NCI-H2029 (cell line): Measurements from ENCODE around the gene BTLA.
"Not testable (repeated sequence)": the region's sequence is repeated elsewhere in the genome, so short reads cannot be mapped to it uniquely, and the experiment has no call there.

Source experiments
- DNase-seq: peaks from one replicate; lab custom pipeline; 2025; lab: John Stamatoyannopoulos, UW

The BTLA gene

DNA sequence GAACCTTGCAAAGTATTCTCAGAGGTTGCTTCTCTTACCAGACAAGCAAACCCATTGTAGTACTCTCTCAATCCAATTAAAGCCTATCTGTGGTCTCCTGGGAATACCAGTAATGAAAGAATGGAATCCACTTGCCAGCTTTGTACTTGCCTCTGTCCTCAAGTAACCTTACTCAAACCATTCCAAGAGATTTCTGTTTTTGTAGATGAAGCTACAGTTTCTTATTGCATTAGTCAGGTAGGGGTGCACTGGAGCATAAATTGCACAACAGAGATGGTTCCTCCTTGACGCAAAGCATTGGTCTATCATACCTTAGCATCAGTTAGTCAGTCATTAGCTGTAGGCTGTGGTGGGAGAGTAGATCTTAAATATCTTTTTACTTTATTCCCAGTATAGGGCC is 52.9 kb downstream of the BTLA start:
- DNase-seq, result no peak

DNA sequence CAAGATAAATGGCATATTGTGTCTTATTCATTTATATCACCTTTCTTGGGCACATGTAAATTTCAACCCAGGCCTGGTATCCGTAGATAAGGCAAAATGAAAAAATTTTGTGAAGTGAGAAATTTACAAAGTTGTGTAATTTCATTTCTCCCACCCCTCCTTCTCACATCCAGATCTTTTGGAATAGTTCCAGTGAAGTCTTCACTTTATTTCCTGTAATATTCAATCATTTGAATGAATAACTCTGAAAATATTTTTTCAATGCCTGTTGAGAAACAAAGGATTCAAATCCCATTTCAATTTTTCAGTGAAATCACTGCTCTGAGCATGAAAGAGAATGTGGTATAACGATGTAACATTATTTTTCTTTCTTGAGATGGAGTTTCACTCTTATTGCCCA is 53.4 kb downstream of the BTLA start:
- DNase-seq, result no peak

DNA sequence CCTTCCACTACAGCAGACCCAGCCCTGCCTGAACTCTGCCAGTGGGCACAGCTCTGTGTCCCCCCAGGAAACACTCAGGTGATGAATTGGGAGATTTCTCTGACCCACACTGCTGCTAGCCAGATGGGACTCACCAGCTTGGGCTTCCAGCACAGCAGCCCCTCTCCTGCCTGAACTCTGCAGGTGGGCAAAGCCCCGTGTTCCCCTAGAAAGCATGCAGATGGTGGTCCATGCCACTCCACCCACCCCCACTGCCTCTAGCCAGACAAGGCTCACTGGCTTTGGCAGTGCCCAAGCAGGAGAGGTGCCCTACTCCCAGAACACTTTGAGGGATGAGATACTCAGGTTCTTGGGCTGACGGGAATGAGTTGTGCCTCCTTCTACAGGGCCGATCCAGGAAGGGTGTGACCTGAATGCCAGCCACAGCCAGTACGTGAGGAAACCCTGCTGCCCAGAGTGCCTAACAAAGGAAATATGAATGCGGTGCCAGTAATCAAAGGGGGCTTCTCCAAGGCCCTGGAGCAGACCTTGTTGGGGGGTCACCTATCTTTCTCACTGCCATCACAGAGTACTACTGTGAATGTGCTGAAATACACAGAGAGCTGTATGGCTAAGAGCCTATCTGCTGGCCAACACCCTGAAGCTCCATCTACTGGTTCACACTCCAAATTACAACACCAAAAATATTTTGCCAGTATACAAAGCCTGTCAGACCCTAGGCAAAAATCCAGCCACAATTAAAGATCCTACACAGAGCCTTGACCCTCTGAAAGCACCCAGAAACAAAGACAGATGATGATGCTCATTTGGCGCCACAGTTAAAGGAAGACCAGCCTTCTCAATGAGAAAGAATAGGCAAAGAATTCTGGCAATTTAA is 61.9 kb downstream of the BTLA start:
- DNase-seq, result no peak

DNA sequence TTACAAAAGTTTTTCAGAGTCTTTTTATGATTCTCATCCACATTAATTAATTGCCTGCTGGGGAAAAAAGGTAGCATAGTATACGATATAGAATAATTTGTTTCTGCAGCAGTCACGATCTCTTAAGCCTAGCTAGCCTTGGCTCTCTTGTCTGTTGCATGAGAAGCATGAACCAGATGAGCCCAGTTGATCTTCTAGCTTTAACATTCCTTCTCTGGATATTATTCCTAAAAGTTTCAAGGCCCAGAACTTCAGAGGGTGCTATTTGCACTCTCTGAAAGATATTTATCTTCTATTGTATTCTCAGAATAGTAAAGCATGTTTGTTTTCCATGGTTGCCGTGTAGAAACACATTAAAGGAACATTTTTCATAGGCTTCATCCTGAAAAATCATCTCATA is 69.3 kb downstream of the BTLA start:
- no peak for DNase-seq

DNA sequence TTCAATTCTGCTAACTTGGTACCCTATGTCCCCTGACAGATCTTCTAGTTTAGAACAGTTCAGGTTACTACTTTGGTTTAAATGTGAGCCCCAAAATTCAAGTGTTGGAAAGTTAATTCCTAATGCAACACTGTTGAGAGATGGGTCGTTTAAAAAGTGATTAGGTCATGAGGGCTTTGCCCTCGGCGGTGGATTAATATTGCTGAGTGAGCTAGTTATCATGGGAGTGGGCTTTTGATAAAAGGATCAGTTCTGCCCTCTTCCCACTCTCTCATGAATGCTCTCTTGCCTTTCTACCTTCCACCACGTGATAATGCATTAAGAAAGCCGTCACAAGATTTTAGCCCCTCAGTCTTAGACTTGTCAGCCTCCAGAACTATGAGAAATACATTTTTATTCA is 72.1 kb downstream of the BTLA start:
- DNase-seq, result no peak

DNA sequence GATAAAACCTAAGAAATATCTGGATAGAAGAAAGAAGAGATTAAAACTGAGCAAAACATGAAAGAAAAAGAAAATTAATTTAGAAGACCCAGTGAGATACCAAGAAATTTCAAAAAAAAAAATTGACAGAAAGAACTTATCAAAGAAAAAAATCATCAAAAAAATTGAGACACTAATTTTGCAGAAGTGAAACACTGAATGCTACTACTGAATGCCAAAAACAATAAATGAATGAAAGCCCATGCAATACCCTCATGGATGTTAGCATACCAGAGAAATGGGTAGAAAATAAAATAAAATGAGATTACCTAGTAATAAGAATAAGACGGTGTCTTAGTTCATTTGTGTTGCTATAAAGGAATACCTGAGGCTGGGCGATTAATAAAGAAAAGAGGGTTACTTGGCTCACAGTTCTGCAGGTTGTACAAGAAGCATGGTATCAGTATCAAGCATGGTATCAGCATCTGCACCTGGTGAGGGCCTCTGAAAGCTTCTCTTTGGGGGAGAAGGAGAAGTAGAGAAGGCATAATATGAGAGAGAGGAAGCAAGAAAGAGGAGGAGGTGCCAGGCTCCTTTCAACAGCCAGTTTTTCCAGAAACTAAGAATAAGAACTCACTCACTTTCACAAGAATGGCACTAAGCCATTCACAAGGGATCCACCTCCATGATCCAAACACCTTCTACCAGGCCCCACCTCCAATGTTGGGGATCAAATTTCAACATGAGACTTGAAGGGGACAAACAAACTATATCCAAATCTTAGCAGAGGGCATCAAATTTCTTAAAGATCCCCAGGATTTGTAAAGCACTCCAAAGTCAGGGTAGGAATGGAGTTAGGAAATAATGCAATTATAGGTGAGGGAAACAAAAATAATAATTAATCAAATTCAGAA is 73.2 kb downstream of the BTLA start:
- DNase-seq, result no peak

DNA sequence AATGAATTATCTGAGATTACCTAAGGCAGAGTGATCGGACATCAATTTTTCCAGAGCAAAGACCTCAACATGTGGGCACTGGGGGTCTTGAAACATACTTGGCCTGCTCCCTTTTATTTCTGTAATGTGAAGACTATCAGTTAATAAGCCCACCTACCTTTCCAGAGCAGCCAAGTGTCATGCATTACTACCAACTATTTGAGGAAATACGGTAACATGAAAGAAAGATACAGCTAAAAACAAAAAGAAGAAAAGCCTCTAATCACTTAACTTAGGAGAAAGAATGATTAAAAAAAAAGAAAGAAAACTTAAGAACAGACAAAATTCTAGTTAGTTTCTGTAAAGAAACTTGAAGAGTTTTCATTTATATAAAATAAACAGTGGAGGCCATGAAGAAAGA is 73.9 kb downstream of the BTLA start:
- DNase-seq, result no peak

DNA sequence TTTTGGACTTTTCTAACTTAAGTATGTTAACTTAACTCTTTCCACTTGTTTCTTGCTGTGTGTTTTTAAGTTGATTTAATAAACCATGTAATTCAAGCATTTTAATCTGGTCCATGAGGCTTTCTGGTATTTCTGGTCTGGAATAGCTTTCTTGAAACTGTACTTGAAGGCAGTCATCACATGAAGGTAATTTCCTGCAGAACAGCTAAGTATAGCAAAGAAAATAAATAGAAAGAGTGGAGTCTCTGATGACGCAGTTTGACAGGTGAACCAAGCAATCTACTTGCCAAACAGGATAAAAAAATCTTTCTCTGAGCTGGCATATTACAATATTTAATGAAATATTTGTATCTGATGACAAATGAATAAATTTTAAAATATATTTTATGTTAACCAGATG is 74.9 kb downstream of the BTLA start:
- DNase-seq, result no peak

DNA sequence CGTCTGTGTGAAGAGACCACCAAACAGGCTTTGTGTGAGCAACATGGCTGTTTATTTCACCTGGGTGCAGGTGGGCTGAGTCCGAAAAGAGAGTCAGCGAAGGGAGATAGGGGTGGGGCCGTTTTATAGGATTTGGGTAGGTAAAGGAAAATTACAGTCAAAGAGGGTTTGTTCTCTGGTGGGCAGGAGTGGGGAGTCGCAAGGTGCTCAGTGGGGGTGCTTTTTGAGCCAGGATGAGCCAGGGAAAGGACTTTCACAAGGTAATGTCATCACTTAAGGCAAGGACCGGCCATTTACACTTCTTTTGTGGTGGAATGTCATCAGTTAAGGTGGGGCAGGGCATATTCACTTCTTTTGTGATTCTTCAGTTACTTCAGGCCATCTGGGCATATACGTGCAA is 76.4 kb downstream of the BTLA start:
- not testable (repeated sequence) for DNase-seq

DNA sequence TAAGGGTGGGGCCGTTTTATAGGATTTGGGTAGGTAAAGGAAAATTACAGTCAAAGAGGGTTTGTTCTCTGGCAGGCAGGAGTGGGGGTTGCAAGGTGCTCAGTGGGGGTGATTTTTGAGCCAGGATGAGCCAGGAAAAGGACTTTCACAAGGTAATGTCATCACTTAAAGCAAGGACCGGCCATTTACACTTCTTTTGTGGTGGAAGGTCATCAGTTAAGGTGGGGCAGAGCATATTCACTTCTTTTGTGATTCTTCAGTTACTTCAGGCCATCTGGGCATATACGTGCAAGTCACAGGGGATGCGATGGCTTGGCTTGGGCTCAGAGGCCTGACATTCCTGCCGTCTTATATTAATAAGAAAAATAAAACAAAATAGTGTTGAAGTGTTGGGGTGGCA is 80.7 kb downstream of the BTLA start:
- DNase-seq, result not testable (repeated sequence)

DNA sequence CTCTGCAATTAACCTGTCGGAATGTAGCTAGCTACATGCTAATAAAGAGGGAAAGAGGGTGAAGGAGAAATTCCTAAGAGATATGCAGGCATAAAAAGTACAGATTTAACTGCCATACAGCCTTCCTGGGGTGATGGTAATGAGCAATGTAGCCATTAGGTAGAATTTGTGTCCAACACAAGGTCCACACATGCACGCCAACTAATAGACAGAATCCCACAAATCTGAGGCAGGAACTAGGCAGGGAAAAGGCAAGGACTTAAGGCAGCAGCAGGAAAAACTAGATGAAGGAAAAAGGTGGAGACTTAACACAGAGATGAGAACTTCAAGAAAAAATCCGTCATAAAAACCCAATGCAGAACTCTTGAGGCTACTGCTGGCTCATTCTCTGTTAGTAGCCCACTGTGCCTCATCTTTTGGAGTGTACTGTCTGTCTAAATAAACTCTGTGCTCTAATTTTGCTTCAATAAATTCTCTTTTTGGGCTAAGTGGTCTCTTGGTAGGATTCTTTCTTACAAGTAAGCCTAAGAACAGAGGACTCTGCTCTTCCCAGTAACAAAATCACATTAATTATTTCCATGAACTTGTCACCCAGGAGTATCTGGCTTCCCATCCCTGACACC is 81.5 kb downstream of the BTLA start:
- DNase-seq, result no peak

DNA sequence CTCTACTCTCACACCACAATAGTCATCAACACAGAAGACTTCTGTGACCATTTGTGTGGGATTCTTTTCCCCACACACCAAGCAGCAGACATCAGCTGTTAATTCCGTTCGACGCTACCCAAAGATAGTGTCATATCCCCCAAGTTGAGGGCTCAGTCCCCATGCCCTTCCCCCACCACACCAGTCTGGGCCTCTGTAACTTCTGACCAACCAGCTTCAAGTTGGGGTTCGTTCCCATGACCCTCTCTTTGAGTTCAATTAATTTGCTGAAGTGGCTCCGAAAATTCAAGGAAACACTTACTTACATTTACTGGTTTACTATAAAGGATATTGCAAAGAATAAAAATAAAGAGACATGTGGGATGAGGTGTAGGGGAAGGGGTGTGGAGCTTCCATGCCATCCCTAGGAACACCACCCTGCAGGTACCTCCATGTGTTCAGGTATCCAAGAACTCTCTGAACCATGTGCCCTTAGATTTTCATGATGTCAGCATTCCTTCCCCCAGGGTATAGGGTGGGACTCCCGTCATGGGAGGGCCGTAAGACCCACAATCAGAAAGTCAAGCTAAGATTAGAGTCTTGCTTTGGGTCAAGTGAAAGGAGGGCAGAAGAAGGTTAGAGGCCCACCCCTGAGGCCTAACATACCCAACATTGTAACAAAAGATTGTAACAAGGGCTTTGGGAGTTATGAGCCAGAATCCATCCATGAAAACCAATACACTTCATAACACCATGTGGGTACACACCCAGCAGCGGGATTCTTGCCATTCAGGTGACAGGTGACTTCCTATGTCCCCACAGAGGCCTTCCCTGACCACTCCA is 82.7 kb downstream of the BTLA start:
- DNase-seq, result no peak

DNA sequence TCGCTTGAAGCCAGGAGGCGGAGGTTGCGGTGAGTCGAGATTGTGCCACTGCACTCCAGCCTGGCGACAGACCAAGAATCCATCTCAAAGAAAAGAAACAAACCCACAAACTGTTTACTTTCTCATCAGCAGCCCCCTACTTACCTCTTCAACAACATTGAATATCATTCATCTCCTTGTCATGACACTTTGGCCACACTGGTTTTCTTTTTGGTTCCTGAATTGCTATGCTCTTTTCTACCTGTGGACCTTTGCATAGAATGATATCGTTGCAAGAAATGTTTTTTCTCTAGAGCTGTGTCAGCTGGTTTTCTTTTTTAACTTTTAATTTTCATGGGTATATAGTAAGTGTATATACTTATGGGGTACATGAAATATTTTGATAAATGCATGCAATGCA is 83.9 kb downstream of the BTLA start:
- DNase-seq, result no peak
